SK-N-SH treated with all-trans-retinoic acid at 6 μM for 48 hours (cell line): ENCODE results near the gene SPCS2.
"Not testable (repeated sequence)": the region's sequence is repeated elsewhere in the genome, so short reads cannot be mapped to it uniquely, and the experiment has no call there.

Experiments
- BACH2 ChIP-seq: fragments of 250-450 bp; sonication (Bioruptor Pico); IDR thresholded peaks from 2 replicates; pipeline ENCODE4 v1.9.0; 2021; ENCODE audit warnings: mild to moderate bottlenecking, borderline replicate concordance
- CREB5 ChIP-seq: fragments of 250-450 bp; sonication (Bioruptor Pico); IDR thresholded peaks from 2 replicates; pipeline ENCODE4 v1.5.1; 2020; ENCODE audit warnings: low read depth, mild to moderate bottlenecking, moderate library complexity
- PATZ1 ChIP-seq: fragments of 250-450 bp; sonication (Bioruptor Pico); IDR thresholded peaks from 2 replicates; pipeline ENCODE4 v1.8.0; 2020; ENCODE audit warnings: mild to moderate bottlenecking, moderate library complexity, borderline replicate concordance
- POU6F1 ChIP-seq: fragments of 250-450 bp; sonication (Bioruptor Pico); IDR thresholded peaks from 2 replicates; pipeline ENCODE4 v1.8.0; 2021; ENCODE audit warnings: low read depth, mild to moderate bottlenecking, moderate library complexity, borderline replicate concordance
- RARB ChIP-seq: fragments of 250-450 bp; sonication (Bioruptor Pico); IDR thresholded peaks from 2 replicates; pipeline ENCODE4 v1.8.0; 2021; ENCODE audit warnings: mild to moderate bottlenecking, moderate library complexity
- ZC3H10 ChIP-seq: fragments of 250-450 bp; sonication (Bioruptor Pico); IDR thresholded peaks from 2 replicates; pipeline ENCODE4 v1.5.1; 2021; ENCODE audit warnings: mild to moderate bottlenecking, moderate library complexity
- ZFP3 ChIP-seq: fragments of 250-450 bp; sonication (Bioruptor Pico); IDR thresholded peaks from 2 replicates; pipeline ENCODE4 v1.5.0; 2020; ENCODE audit warnings: mild to moderate bottlenecking, moderate library complexity
- ZNF565 ChIP-seq: fragments of 450-650 bp; formaldehyde crosslinking; conservative IDR thresholded peaks from 2 replicates; pipeline ENCODE4 v1.5.0; 2020; ENCODE audit warnings: low read depth, mild to moderate bottlenecking, moderate library complexity

GRCh38 chr11:74960128-74960527 is 11.1 kb downstream of the SPCS2 start:
- TF ChIP-seq POU6F1 (CRISPR knock-in tag); CREB5 (CRISPR knock-in tag); BACH2 (CRISPR knock-in tag); ZFP3 (CRISPR knock-in tag); PATZ1; RARB (CRISPR knock-in tag); ZC3H10; ZNF565 (CRISPR knock-in tag): not testable (repeated sequence)
